Kidney (tissue), 14 donors: ENCODE measurements around the gene ATP6V1G3. TPM values are rescaled to one million over a fixed set of nuclear protein-coding genes. Genes with fewer than 3 reads are reported as not detected.

Source experiments
- DNase-seq, 5 donors: peaks; one replicate each; pipeline ENCODE4 v3.0.0-alpha.2; 2013 to 2020
- FAIRE-seq: peaks from 2 replicates; lab custom pipeline; 2012; peaks lifted over from hg19 to GRCh38; lab: Jason Lieb, UNC
- H3K27ac ChIP-seq, 2 donors: one replicate each; pipeline ENCODE4 v1.7.0; 2013; ENCODE audit warnings: low read depth in 2 of 2, low read length in 2 of 2, inconsistent platforms in 1 of 2
- H3K27me3 ChIP-seq: one replicate; pipeline ENCODE4 v1.7.1; 2013; ENCODE audit warnings: low read length, inconsistent platforms; ENCODE audit not compliant: control insufficient read depth, insufficient read depth
- H3K36me3 ChIP-seq, 3 donors: one replicate each; pipeline versions ENCODE4 v1.7.0 to v1.7.1; 2013; ENCODE audit warnings: low read length in 3 of 3, control low read depth in 1 of 3, inconsistent platforms in 1 of 3; ENCODE audit not compliant: insufficient read depth in 3 of 3, control insufficient read depth in 2 of 3
- H3K4me1 ChIP-seq, 3 donors: one replicate each; pipeline versions ENCODE4 v1.7.0 to v1.7.1; 2013; ENCODE audit warnings: low read length in 3 of 3, inconsistent platforms in 1 of 3, low read depth in 1 of 3; ENCODE audit not compliant: control insufficient read depth in 2 of 3, insufficient read depth in 2 of 3
- H3K4me3 ChIP-seq, 3 donors: one replicate each; pipeline versions ENCODE4 v1.7.0 to v1.8.1; 2013; ENCODE audit warnings: low read length in 3 of 3, control low read depth in 1 of 3, inconsistent platforms in 1 of 3
- H3K9ac ChIP-seq, 3 donors: one replicate each; pipeline versions ENCODE4 v1.7.0 to v1.7.1; 2013; ENCODE audit warnings: low read length in 3 of 3, control low read depth in 1 of 3, inconsistent platforms in 1 of 3
- H3K9me3 ChIP-seq, 3 donors: one replicate each; pipeline versions ENCODE4 v1.7.0 to v1.7.1; 2013; ENCODE audit warnings: low read length in 3 of 3, control low read depth in 1 of 3, inconsistent platforms in 1 of 3; ENCODE audit not compliant: control insufficient read depth in 2 of 3, insufficient read depth in 1 of 3
- CTCF ChIP-seq: IDR thresholded peaks from 3 replicates; pipeline ENCODE4 v1.5.1; 2012; ENCODE audit warnings: mild to moderate bottlenecking, moderate library complexity, borderline replicate concordance; ENCODE audit not compliant: insufficient read depth; ENCODE audit errors: extremely low read depth
- intact Hi-C: fragments of 100-400 bp; cut with DNase I; formaldehyde crosslinking; loops from one replicate; pipeline ENCODE4 v1.11.1; 2022
- polyA plus RNA-seq: library from polyadenylated mRNA; stranded (reverse); fragments of 350-450 nt; fragmentation: Illumina TruSeq; extraction: RNeasy Lipid Tissue Mini Kit (QIAGEN cat#74804); gene quantifications from one replicate; pipeline ENCODE4 v1.2.3, GENCODE V29; 2014; ENCODE audit warnings: low read depth, low replicate concordance; ENCODE audit not compliant: insufficient read depth
- total RNA-seq: library from RNA; stranded (reverse); fragmentation: NEBNext Ultra II Directional; extraction: Animal tissue kit (Norgen Biotek cat#: 25700); gene quantifications from one replicate; pipeline ENCODE4 v1.2.1, GENCODE V29; 2021
- donor health status: control.
- donor health status: control.
- donor health status: control.
- donor health status: control.
- donor health status: control.
- donor health status: DM: yes; HTN: yes; CAD: no.
- donor health status: Normal renal cell carcinoma (clear cell type).

Gene ATP6V1G3
- total and polyA plus RNA-seq, 2 donors from 2014 or later: 1.9 to 102 TPM

DNA sequence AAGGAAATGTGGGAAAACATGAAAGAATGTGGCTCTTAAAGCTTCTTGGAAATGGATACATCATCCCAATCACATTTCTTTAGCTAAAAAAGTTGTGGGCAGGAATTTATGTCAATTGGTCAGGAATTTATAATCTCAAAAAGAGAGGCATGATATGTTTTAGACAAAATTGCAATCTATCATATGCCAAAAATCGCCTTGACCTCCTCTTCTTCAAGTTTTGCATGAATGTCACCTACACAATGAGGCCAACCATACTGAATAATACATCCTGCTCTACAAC, 42.4 kb downstream of the ATP6V1G3 start:
- intact Hi-C loops: no loop called here
- Histone ChIP-seq H3K9me3 (peaks cover 0 to under 1% (median 0%) of the 10 kb centered on the region in 3 donors), H3K4me3 (no peak overlapping the region), H3K9ac (no peak overlapping the region), H3K27me3 (no peaks in the 10 kb centered on the region), H3K27ac (no peak overlapping the region), H3K4me1 (no peaks in the 10 kb centered on the region), H3K36me3 (no peaks in the 10 kb centered on the region)
- DNase-seq (no peak), FAIRE-seq (no peak)
- TF ChIP-seq CTCF: no peak

DNA sequence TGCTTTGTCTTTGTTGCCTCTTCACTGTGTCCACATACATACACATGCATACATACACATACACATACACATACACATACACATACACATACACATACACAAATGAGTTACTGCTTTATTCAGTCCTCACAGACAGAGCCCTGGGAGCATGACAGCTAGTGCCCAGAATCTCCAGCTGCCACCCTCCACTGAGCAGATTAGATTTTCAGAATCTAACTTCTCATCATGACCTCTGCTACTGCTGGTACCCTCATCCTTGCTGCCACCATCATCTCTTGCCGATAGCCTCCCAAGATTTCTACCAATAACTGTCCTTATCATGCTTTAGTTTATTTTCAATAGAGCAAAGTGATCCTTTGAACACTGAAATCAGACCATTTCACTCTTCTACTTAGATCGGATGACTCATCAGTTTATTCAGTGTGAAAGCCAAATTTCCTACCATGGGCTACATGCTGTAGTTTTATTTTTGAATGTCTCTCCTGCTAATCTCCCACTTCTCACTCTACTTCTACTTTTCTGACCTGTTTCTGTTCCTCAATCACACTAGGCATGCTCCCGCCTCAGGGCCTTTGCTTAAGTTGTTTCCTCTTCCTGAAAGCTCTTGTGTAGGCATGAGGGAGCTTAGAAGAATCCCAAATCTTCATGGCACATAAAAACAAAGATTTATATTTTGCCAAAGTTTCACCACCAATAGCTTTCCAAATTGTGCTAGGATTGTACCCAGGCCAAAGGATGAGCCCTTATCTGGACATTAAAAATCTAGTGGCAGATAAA, 43.0 kb downstream of the ATP6V1G3 start:
- no peak for TF ChIP-seq CTCF
- H3K4me3 ChIP-seq: no peak overlapping the region
- no peak overlapping the region for H3K9ac ChIP-seq
- no peaks in the 10 kb centered on the region for H3K9me3 ChIP-seq
- FAIRE-seq (no peak), DNase-seq (no peak)
- intact Hi-C loops: no loop called here
- H3K4me1 ChIP-seq: no peaks in the 10 kb centered on the region
- H3K36me3 ChIP-seq: no peaks in the 10 kb centered on the region
- H3K27me3 ChIP-seq: no peaks in the 10 kb centered on the region
- no peak overlapping the region for H3K27ac ChIP-seq

DNA sequence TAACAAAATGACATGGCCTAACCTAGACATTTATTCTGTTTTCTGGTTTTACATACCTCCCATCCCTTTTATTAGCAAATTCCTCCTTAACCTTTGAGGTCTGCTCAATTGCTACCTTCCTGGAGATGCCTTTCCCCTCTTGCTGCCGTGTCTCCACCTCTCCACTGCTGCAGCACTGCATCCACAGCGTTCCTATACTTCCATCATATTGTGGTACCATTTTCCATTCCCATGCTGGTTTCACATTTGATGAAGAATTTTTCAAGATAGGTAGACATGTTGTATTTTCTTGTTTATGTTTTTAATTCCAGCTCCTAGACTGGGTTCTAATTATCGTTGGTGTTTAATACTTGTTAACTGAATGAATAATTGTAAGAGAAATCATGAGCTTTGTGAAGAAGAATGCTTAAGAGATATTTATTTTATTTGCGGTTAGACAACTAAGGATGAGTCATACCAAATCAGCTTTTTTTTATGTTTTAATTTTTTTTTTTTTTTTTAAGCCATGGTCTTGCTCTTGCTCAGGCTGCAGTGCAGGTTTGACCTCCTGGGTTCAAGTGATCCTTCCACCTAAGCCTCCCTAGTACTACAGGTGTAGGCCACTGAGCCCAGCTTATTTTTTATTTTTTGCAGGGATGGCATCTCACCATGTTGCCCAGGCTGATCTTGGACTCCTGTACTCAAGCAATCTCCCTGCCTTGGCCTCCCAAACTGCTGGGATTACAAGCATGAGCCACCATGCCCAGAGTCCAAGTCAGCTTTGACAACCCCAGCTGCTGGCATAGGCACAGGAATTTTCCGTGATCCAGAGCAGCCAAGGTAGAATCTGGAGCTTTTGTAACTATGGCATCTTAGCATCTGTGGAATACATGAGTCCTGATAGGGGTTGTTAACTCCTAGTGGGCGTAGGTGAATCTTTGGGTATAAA, 44.0 kb downstream of the ATP6V1G3 start:
- H3K36me3 ChIP-seq: no peaks in the 10 kb centered on the region
- DNase-seq (no peak), FAIRE-seq (no peak)
- H3K9me3 ChIP-seq: no peaks in the 10 kb centered on the region
- no peak overlapping the region for H3K9ac ChIP-seq
- H3K4me1 ChIP-seq: no peaks in the 10 kb centered on the region
- no peak for TF ChIP-seq CTCF
- no peak overlapping the region for H3K4me3 ChIP-seq
- no peak overlapping the region for H3K27ac ChIP-seq
- intact Hi-C loops: no loop called here
- H3K27me3 ChIP-seq: no peaks in the 10 kb centered on the region
